Lung (tissue), 12 donors: ENCODE measurements around the gene RPS24. TPM values are rescaled to one million over a fixed set of nuclear protein-coding genes. Genes with fewer than 3 reads are reported as not detected.
"Not testable (repeated sequence)": the region's sequence is repeated elsewhere in the genome, so short reads cannot be mapped to it uniquely, and the experiment has no call there.

ENCODE experiments used
- ATAC-seq: fragments of 200-7000 bp; cut with Tn5 transposase; one replicate; pipeline ENCODE4 v1.9.1; 2020; ENCODE audit warnings: moderate number of reproducible peaks; ENCODE audit not compliant: insufficient read depth, low FRiP score
- DNase-seq, 3 donors: peaks; one replicate each; pipeline ENCODE4 v3.0.0-alpha.2; 2013 to 2017
- H3K27ac ChIP-seq, 2 donors: one replicate each; pipeline ENCODE4 v1.5.1; 2013; ENCODE audit warnings: mild to moderate bottlenecking in 2 of 2, moderate library complexity in 2 of 2, control low read depth in 1 of 2, inconsistent platforms in 1 of 2, low read depth in 1 of 2, low read length in 1 of 2
- H3K27me3 ChIP-seq, 3 donors: one replicate each; pipeline ENCODE4 v1.5.1; 2013; ENCODE audit warnings: low read length in 2 of 3; ENCODE audit not compliant: control insufficient read depth in 3 of 3, insufficient read depth in 3 of 3
- H3K36me3 ChIP-seq, 4 donors: one replicate each; pipeline ENCODE4 v1.5.1; 2013; ENCODE audit warnings: low read length in 4 of 4, mild to moderate bottlenecking in 1 of 4, moderate library complexity in 1 of 4; ENCODE audit not compliant: control insufficient read depth in 4 of 4, insufficient read depth in 4 of 4
- H3K4me1 ChIP-seq, 5 donors: one replicate each; pipeline ENCODE4 v1.5.1; 2013; ENCODE audit warnings: low read length in 5 of 5, mild to moderate bottlenecking in 2 of 5, moderate library complexity in 1 of 5; ENCODE audit not compliant: control insufficient read depth in 5 of 5, insufficient read depth in 5 of 5
- H3K4me3 ChIP-seq: one replicate; pipeline ENCODE4 v1.5.1; 2013; ENCODE audit warnings: mild to moderate bottlenecking, control low read depth, moderate library complexity
- H3K9ac ChIP-seq, 2 donors: one replicate each; pipeline ENCODE4 v1.5.1; 2013; ENCODE audit warnings: low read length in 2 of 2, control low read depth in 1 of 2; ENCODE audit not compliant: insufficient read depth in 1 of 2
- H3K9me3 ChIP-seq, 4 donors: one replicate each; pipeline ENCODE4 v1.5.1; 2013; ENCODE audit warnings: low read length in 3 of 4, mild to moderate bottlenecking in 1 of 4, moderate library complexity in 1 of 4; ENCODE audit not compliant: control insufficient read depth in 4 of 4, insufficient read depth in 3 of 4
- CTCF ChIP-seq: IDR thresholded peaks from 2 replicates; pipeline ENCODE4 v1.5.1; 2012; ENCODE audit warnings: mild to moderate bottlenecking; ENCODE audit errors: control extremely low read depth, extremely low read depth
- WGBS, 2 donors: extraction: QIAGEN DNeasy Blood & Tissue Kit; methylation state at CpG; one replicate each; pipeline ENCODE4 v1.1.7; 2013; 5-methylcytosine and 5-hydroxymethylcytosine counted together
- polyA plus RNA-seq, 2 donors: library from polyadenylated mRNA; stranded (reverse); fragments of 200-250 nt; gene quantifications; one replicate each; pipeline ENCODE4 v1.2.1, GENCODE V29; 2013
- total RNA-seq, 2 donors: library from RNA; depleted of rRNA in 1 of 2; stranded (reverse); fragments of >200 nt in 1 of 2; gene quantifications; one replicate each; pipeline ENCODE4 v1.2.1, GENCODE V29; 2014 to 2021
- donor health status: control.
- donor health status: control.
- donor health status: Bipolar disorder and iron deficiency.
- donor health status: healthy.
- donor health status: DM: yes; HTN: yes; CAD: no.

Gene RPS24
- total and polyA plus RNA-seq, 4 donors: 1,037 to 8,225 (median 2,823) TPM

GRCh38 chr10:78066012-78066411, 32.3 kb downstream of the RPS24 start:
- DNase-seq: no peak
- Histone ChIP-seq H3K9ac (no peak overlapping the region), H3K9me3 (no peaks in the 10 kb centered on the region), H3K4me1 (no peaks in the 10 kb centered on the region), H3K27me3 (no peaks in the 10 kb centered on the region), H3K36me3 (no peaks in the 10 kb centered on the region), H3K4me3 (no peak overlapping the region), H3K27ac (no peak overlapping the region)
- no peak for TF ChIP-seq CTCF
- WGBS, 2 donors: 58 to 61% methylated on average over 5 of the region's 5 CpGs
- no peak for ATAC-seq

- Histone ChIP-seq H3K27me3 (no peaks in the 10 kb centered on the region), H3K4me3 (no peak overlapping the region), H3K36me3 (no peaks in the 10 kb centered on the region), H3K9ac (no peak overlapping the region), H3K9me3 (no peaks in the 10 kb centered on the region), H3K4me1 (no peaks in the 10 kb centered on the region), H3K27ac (no peak overlapping the region)
- DNase-seq (no peak), ATAC-seq (no peak)
- 93 to 94% methylated on average over 11 of the region's 11 CpGs for WGBS, 2 donors
- TF ChIP-seq CTCF: no peak
Observed at GRCh38 chr10:78066728-78067430, 33.2 kb downstream of the RPS24 start.

- no peak for ATAC-seq
- no peak for TF ChIP-seq CTCF
- Histone ChIP-seq H3K4me1 (no peaks in the 10 kb centered on the region), H3K4me3 (no peak overlapping the region), H3K36me3 (no peaks in the 10 kb centered on the region), H3K27ac (no peak overlapping the region), H3K9ac (no peak overlapping the region), H3K9me3 (no peaks in the 10 kb centered on the region), H3K27me3 (no peaks in the 10 kb centered on the region)
- 92 to 95% methylated on average over 6 of the region's 6 CpGs for WGBS, 2 donors
- no peak for DNase-seq
Observed at GRCh38 chr10:78069151-78069550, 35.5 kb downstream of the RPS24 start.

GRCh38 chr10:78070064-78070463, 36.4 kb downstream of the RPS24 start:
- H3K27me3 ChIP-seq, H3K4me3 ChIP-seq, H3K9ac ChIP-seq, H3K9me3 ChIP-seq, DNase-seq, H3K4me1 ChIP-seq, ATAC-seq, H3K36me3 ChIP-seq, H3K27ac ChIP-seq: not testable (repeated sequence)
- 75 to 87% methylated on average over 12 of the region's 12 CpGs for WGBS, 2 donors
